Kidney tubule cell (primary cell): ENCODE measurements around the gene MARCHF4.

Experiments used
- DNase-seq: peaks from one replicate; pipeline ENCODE4 v3.0.0-alpha.2; 2018; ENCODE audit warnings: low spot score

Gene MARCHF4

DNA sequence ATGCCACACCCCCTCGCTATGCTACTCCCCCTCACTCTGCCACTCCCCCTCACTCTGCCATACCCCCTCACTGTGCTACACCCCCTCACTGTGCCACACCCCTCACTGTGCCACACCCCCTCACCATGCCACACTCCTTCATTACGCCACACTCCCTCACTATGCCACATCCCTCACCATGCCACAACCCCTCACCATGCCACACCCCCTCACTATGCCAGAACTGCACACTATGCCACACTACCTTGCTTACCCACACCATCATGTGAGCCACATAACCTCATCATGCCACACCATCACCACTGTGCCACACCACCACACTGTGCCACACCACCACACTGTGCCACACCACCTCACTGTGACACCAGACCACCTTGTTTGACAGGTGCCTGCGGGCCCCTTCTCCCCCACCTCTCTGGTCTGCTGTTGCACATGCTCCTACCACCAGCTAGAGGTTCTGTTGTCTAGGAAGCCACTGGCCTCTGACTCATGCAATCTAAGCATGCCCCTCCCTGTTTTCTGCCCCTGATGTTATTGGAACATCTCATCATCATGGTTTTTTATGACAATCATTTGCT, 22.0 kb downstream of the MARCHF4 start:
- peak; percentile 75 for DNase-seq

- DNase-seq, result no peak
Measured at GRCh38 chr2:216349366-216349765, 22.9 kb downstream of the MARCHF4 start.

DNA sequence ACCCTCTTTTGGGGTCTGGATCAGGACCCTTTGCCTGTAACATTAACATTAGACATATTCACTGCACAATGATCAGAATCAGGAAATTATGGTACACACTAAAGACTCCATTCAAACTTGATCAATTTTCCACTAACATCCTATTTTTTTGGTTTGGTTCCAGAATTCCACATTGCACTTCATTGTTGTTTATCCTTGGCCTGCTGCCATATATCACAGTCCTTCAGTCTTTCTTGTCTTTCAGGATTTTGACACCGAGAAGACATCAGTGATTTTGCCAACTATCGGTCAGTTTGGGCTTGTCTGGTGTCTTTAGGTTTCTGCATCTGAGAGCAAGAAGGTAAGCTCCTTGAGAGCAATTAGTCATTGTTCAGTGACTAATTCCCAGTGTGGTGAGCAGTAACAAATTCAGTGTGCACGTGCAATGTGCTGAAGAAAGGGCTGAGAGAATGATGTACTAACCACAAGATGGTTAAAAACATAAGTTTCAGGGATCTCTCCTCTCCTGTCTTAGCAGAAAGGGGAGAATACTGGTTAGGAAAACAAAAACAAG, 23.5 kb downstream of the MARCHF4 start:
- DNase-seq, result peak; percentile 79

- DNase-seq, result no peak
Measured at GRCh38 chr2:216346781-216347180, 25.5 kb downstream of the MARCHF4 start.

DNA sequence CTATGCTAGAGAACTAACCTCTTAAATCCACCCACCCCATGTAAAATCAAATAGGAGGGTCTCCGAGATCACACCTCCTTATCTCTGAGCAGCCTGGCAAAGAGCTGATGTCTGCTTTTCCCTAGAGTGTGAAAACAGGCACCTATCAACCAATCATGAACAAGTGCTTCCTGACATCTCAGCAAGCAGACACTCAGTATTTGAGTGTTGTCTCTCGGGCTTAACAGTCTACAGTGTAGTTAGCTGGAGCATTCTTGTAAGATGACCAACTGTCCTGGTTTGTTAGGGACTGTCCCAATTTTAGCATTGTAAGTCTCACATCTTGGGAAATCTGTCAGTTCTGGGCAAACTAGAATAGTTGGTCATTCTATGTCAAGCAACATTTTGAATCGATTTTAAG, 26.4 kb downstream of the MARCHF4 start:
- peak; percentile 68 for DNase-seq

DNA sequence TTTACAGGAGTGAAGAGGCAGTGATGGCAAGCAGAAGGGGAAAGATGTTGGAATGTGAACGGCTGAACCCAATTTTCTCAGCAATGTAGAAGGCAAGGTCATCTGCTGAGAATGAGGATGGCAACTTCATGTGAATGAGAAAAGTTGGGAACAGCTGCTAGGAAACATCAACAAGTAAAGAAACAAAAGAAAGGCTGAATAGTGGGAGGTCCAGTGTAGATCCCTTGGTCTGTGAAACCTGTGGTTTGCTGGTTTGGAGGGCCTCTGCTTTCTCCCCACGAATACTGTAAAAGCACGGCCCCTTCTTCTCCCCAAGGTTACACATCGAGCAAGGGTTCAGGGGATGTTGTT, 27.4 kb downstream of the MARCHF4 start:
- no peak for DNase-seq

GRCh38 chr2:216344206-216344949, 27.9 kb downstream of the MARCHF4 start:
- no peak for DNase-seq

GRCh38 chr2:216343221-216343980, 28.9 kb downstream of the MARCHF4 start:
- DNase-seq, result no peak

- no peak for DNase-seq
Measured at GRCh38 chr2:216341121-216341520, 31.2 kb downstream of the MARCHF4 start.

GRCh38 chr2:216340280-216340631, 32.0 kb downstream of the MARCHF4 start:
- DNase-seq, result no peak

GRCh38 chr2:216339456-216340279, 32.6 kb downstream of the MARCHF4 start:
- DNase-seq, result no peak

GRCh38 chr2:216335252-216335651, 37.0 kb downstream of the MARCHF4 start:
- DNase-seq, result no peak

DNA sequence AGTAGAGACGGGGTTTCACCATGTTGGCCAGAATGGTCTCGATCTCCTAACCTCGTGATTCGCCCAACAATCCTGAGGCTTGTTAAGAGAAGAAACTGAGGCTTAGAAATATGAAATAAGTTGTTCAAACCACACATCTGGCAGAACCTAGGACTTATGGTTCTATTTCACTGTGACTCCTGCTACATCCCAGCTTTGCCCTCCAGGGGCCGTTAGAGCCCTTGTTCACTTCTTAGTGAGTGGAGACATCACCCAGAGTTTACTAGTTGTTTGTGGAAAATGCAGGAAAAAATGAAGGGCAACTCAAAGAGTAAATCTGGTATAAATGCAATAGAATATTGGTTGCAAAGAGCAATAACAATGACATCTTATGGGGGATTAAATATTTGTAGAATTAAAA, 43.9 kb downstream of the MARCHF4 start:
- no peak for DNase-seq

DNA sequence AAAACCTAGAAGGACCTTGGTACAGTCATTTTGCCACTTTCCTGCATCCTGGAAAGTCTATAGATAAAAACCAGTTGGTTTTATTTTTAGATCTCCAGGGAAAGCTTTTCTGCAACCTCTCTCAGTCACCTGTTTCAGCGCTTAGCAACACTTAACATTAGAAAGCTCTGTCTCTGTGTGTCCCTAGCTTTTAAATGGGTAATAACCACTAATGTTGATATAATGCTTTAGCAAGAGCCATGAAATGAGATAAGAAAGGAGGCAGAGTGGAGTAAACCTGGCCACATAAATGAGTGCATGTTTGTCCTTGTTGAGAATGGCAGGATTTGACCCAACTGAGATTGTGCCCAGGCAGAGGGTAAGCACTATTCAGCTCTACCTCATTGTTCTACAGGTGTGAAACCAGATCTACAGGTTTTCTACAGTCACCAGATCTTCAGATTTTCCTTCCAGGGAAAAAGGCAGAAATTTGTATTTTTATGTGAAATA, 44.8 kb downstream of the MARCHF4 start:
- no peak for DNase-seq
